ENCODE data around the gene GSDME. TPM values are rescaled to one million over a fixed set of nuclear protein-coding genes. Genes with fewer than 3 reads are reported as not detected.

GSDME gene
- total RNA-seq, result 100 to 1,000 TPM in 3 of 4 donors, 10 to 100 TPM in 1; 14.0 to 177 (median 135) TPM

- Histone ChIP-seq H3K4me3 (peak within 1 kb of the TSS; percentile 56 to 71 (median 64)), H3K9me3 (no peaks in the 10 kb centered on the region), H3K36me3 (no peaks in the 10 kb centered on the region), H3K27ac (peak within 1 kb of the TSS; percentile 52 to 90 (median 82)), H3K27me3 (no peaks in the 10 kb centered on the region), H3K4me1 (peaks cover 0 to 4% (median 2%) of the 10 kb centered on the region in 4 donors)
- TF ChIP-seq, protein P1, sequence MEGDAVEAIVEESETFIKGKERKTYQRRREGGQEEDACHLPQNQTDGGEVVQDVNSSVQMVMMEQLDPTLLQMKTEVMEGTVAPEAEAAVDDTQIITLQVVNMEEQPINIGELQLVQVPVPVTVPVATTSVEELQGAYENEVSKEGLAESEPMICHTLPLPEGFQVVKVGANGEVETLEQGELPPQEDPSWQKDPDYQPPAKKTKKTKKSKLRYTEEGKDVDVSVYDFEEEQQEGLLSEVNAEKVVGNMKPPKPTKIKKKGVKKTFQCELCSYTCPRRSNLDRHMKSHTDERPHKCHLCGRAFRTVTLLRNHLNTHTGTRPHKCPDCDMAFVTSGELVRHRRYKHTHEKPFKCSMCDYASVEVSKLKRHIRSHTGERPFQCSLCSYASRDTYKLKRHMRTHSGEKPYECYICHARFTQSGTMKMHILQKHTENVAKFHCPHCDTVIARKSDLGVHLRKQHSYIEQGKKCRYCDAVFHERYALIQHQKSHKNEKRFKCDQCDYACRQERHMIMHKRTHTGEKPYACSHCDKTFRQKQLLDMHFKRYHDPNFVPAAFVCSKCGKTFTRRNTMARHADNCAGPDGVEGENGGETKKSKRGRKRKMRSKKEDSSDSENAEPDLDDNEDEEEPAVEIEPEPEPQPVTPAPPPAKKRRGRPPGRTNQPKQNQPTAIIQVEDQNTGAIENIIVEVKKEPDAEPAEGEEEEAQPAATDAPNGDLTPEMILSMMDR (IDR thresholded peaks at IDR 0.05), result peak in 1 of 6 experiments; percentile 11
- peak; percentile 66 to 69 for TF ChIP-seq POLR2A (IDR thresholded peaks at IDR 0.05)
- peak in 2 of 3 donors; percentile 77 to 85 for DNase-seq
Measured at GRCh38 chr7:24757353-24758275, at the start of gene GSDME. TSS of gene GSDME (minus strand) at chr7:24757464. CDS start at chr7:24749774, 7,690 bp downstream.

DNA sequence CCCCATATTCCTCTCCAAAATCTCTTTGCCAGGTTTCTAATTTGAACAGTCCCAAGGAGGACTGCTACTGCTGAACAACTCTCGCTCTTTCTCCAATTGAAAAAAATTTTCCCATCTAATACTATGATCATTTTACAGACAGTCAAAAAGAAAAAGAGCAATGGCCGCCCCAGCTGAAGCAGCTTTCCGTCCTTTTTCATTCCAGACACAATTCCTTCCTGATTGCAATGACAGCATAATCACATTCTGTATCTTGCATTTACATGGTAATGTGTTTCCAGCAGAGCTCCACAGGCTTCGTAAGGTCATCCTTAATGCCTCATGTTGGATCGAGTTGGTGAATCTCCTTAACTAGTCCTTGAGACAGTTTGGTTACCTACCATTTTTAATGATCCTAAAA is 45.0 kb upstream of the GSDME start:
- no peak overlapping the region for H3K4me3 ChIP-seq
- no peak for DNase-seq
- H3K27me3 ChIP-seq, result no peaks in the 10 kb centered on the region
- no peaks in the 10 kb centered on the region for H3K4me1 ChIP-seq
- no peaks in the 10 kb centered on the region for H3K9me3 ChIP-seq
- no peak for TF ChIP-seq POLR2A (IDR thresholded peaks at IDR 0.05)
- TF ChIP-seq, protein P1 (IDR thresholded peaks at IDR 0.05), result no peak
- H3K36me3 ChIP-seq, result peaks cover 0 to 10% (median 0%) of the 10 kb centered on the region in 3 donors
- H3K27ac ChIP-seq, result no peak overlapping the region

DNA sequence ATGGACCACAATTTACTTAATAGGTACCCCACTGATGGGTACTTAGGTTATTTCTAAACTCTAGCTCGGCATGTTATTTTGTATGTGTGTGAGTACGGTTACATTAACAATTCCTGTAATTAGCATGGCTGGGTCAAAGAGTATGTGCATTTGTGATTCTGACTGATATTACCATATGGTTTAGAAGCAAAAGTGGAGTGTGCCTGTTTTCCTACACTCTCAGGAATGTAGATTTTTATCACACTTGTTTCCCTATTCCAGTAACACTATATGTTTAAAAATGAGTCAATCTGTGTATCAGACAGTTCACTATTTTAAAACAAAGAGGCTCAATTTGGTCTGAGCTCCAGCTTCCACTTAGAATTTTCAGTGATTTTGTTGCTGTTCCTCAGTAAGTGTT is 44.6 kb upstream of the GSDME start:
- Histone ChIP-seq H3K4me1 (no peaks in the 10 kb centered on the region), H3K36me3 (peaks cover 0 to 10% (median 0%) of the 10 kb centered on the region in 3 donors), H3K27ac (no peak overlapping the region), H3K27me3 (no peaks in the 10 kb centered on the region), H3K4me3 (no peak overlapping the region), H3K9me3 (no peaks in the 10 kb centered on the region)
- TF ChIP-seq, protein P1 (IDR thresholded peaks at IDR 0.05), result no peak
- no peak for DNase-seq

DNA sequence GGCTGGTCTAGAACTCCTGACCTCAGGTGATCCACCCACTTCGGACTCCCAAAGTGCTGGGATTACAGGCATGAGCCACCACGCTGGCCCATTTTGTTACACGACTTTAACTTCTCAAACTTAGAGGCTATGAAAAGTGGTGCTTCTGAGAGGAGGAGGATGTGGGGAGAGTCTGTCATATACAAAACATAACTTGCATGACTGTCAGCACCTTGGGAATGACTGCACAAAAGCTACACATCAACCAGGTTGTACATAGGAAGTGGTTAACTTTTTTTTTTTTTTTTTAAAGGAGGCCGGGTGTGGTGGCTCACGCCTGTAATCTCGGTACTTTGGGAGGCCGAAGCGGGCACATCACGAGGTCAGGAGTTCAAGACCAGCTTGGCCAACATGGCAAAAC is 43.4 kb upstream of the GSDME start:
- Histone ChIP-seq H3K27me3 (no peaks in the 10 kb centered on the region), H3K27ac (no peak overlapping the region), H3K4me3 (no peak overlapping the region), H3K9me3 (no peaks in the 10 kb centered on the region), H3K36me3 (peaks cover 0 to 7% (median 0%) of the 10 kb centered on the region in 3 donors), H3K4me1 (no peaks in the 10 kb centered on the region)
- TF ChIP-seq POLR2A (IDR thresholded peaks at IDR 0.05), result no peak
- no peak for DNase-seq

DNA sequence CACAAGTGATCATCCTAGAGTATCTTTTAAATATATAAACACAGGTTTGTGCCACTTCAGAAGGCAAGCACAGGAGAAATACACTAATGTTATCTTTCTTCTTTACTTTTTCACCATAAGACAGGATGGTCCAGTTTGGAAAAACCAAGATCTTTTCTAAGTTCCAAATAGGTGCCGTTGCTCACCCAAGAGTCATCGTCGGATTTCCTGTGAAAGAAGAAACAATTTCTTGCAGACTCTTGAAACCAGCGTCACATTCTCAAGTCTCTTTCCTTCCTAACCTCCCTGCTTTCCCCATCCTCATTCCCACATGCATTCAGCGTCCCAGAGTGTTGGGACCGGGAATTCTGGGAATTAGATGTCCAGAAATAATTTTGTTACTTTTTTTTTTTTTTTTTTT is 42.8 kb upstream of the GSDME start:
- Histone ChIP-seq H3K27me3 (no peaks in the 10 kb centered on the region), H3K4me1 (no peaks in the 10 kb centered on the region), H3K4me3 (no peak overlapping the region), H3K36me3 (peaks cover 0 to 7% (median 0%) of the 10 kb centered on the region in 3 donors), H3K9me3 (no peaks in the 10 kb centered on the region), H3K27ac (no peak overlapping the region)
- TF ChIP-seq, protein P1 (IDR thresholded peaks at IDR 0.05), result no peak
- TF ChIP-seq POLR2A (IDR thresholded peaks at IDR 0.05), result no peak
- DNase-seq, result no peak

DNA sequence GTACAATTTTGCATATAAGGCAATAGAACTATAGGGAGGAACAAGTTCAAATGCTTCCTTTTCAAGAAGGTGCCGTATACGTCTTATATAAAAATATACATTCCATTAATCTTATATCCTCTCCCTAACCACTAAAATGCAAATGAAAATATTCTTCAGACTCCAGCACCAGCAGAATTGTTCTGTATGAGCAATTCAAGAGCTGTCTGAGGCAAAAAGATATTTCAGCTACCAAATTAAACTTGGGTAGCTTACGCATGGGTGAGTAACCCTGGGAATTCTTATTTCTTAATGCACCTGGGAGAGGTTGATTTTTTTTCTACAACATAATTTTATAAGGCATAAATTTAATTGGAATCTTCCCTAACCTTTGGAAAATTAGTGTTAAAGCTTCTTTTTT is 42.2 kb upstream of the GSDME start:
- TF ChIP-seq, protein P1 (IDR thresholded peaks at IDR 0.05), result no peak
- no peak for TF ChIP-seq POLR2A (IDR thresholded peaks at IDR 0.05)
- Histone ChIP-seq H3K36me3 (peaks cover 0 to 7% (median 0%) of the 10 kb centered on the region in 3 donors), H3K4me3 (no peak overlapping the region), H3K4me1 (no peaks in the 10 kb centered on the region), H3K9me3 (no peaks in the 10 kb centered on the region), H3K27me3 (no peaks in the 10 kb centered on the region), H3K27ac (no peak overlapping the region)
- no peak for DNase-seq

All from Peyer's patch (tissue), 4 donors.